Cardiac muscle cell (in vitro differentiated cells and primary cell): ENCODE results near the gene ZFP69B. TPM values are rescaled to one million over a fixed set of nuclear protein-coding genes. Genes with fewer than 3 reads are reported as not detected.
"Not testable (repeated sequence)": the region's sequence is repeated elsewhere in the genome, so short reads cannot be mapped to it uniquely, and the experiment has no call there.

ENCODE experiments used
- DNase-seq, 2 donors: peaks; one replicate each; pipeline versions ENCODE4 v3.0.0 to v3.0.0-alpha.2; 2010 to 2017; ENCODE audit warnings: low read depth in 1 of 2, low spot score in 1 of 2
- H3K27ac ChIP-seq: fragments of 200-600 bp; sonication (generic); 2 replicates; pipeline ENCODE4 v1.5.1; 2016
- H3K27me3 ChIP-seq: fragments of 200-600 bp; sonication (generic); 2 replicates; pipeline ENCODE4 v1.6.0; 2016; ENCODE audit warnings: control low read depth
- H3K36me3 ChIP-seq: fragments of 200-600 bp; sonication (generic); 2 replicates; pipeline ENCODE4 v1.5.1; 2016; ENCODE audit warnings: control low read depth
- H3K4me1 ChIP-seq: fragments of 200-600 bp; sonication (generic); 2 replicates; pipeline ENCODE4 v1.8.1; 2017; ENCODE audit warnings: low read depth, mild to moderate bottlenecking, mixed run types
- H3K4me3 ChIP-seq: fragments of 200-600 bp; sonication (generic); 2 replicates; pipeline ENCODE4 v1.5.1; 2016; ENCODE audit warnings: mild to moderate bottlenecking
- H3K9me3 ChIP-seq: fragments of 200-600 bp; sonication (generic); 2 replicates; pipeline ENCODE4 v1.5.1; 2017; ENCODE audit warnings: low read depth, mild to moderate bottlenecking, control low read depth
- CTCF ChIP-seq: IDR thresholded peaks from 2 replicates; pipeline ENCODE4 v1.5.1; 2012; ENCODE audit warnings: low read depth, mild to moderate bottlenecking, low read length
- polyA plus RNA-seq: library from polyadenylated mRNA; unstranded; fragments of >200 nt; fragmentation: Nextera tagmentation; extraction: Ambion mirVana; gene quantifications from 2 replicates; pipeline ENCODE4 v1.2.1, GENCODE V29; 2016
- total RNA-seq: library from RNA; depleted of rRNA; stranded (reverse); fragments of >200 nt; gene quantifications from 2 replicates; pipeline ENCODE4 v1.2.3, GENCODE V29; 2016

ZFP69B gene
- total and polyA plus RNA-seq, 2 experiments from 2014 or later = 2.7 to 3.7 TPM

GRCh38 chr1:40478276-40478675 is 28.0 kb downstream of the ZFP69B start:
- Histone ChIP-seq H3K4me3 (peak overlapping the region; percentile 93), H3K27ac (no peak overlapping the region), H3K4me1 (no peaks in the 10 kb centered on the region), H3K36me3 (no peaks in the 10 kb centered on the region), H3K27me3 (no peaks in the 10 kb centered on the region), H3K9me3 (no peaks in the 10 kb centered on the region)
- TF ChIP-seq CTCF = no peak
- DNase-seq = no peak

- H3K36me3 ChIP-seq = no peaks in the 10 kb centered on the region
- no peak for TF ChIP-seq CTCF
- H3K27me3 ChIP-seq = no peaks in the 10 kb centered on the region
- no peaks in the 10 kb centered on the region for H3K9me3 ChIP-seq
- no peaks in the 10 kb centered on the region for H3K4me1 ChIP-seq
- no peak overlapping the region for H3K27ac ChIP-seq
- no peak for DNase-seq
- H3K4me3 ChIP-seq = no peak overlapping the region
Measured at GRCh38 chr1:40479156-40479555, 28.9 kb downstream of the ZFP69B start.

- H3K4me3 ChIP-seq = no peak overlapping the region
- peaks cover 17% of the 10 kb centered on the region for H3K36me3 ChIP-seq
- no peak for TF ChIP-seq CTCF
- no peaks in the 10 kb centered on the region for H3K27me3 ChIP-seq
- H3K4me1 ChIP-seq = no peaks in the 10 kb centered on the region
- H3K27ac ChIP-seq = no peak overlapping the region
- no peak for DNase-seq
- H3K9me3 ChIP-seq = no peaks in the 10 kb centered on the region
Measured at GRCh38 chr1:40495315-40495903, 45.1 kb downstream of the ZFP69B start.

GRCh38 chr1:40502651-40503050 is 52.4 kb downstream of the ZFP69B start:
- not testable (repeated sequence) for H3K4me3 ChIP-seq, H3K27me3 ChIP-seq, H3K4me1 ChIP-seq, H3K36me3 ChIP-seq, H3K9me3 ChIP-seq, DNase-seq, H3K27ac ChIP-seq

- Histone ChIP-seq H3K36me3 (no peaks in the 10 kb centered on the region), H3K9me3 (no peaks in the 10 kb centered on the region), H3K27ac (no peak overlapping the region), H3K4me1 (peaks cover 4% of the 10 kb centered on the region), H3K27me3 (no peaks in the 10 kb centered on the region), H3K4me3 (peak overlapping the region; percentile 58)
- TF ChIP-seq CTCF = no peak
- DNase-seq = no peak
Measured at GRCh38 chr1:40507973-40508372, 57.7 kb downstream of the ZFP69B start.

- DNase-seq = peak; percentile 81 to 85
- peak within 1 kb of the TSS; percentile 58 for H3K4me3 ChIP-seq
- no peaks in the 10 kb centered on the region for H3K27me3 ChIP-seq
- no peak for TF ChIP-seq CTCF
- peaks cover 4% of the 10 kb centered on the region for H3K4me1 ChIP-seq
- H3K27ac ChIP-seq = peak within 1 kb of the TSS; percentile 31
- no peaks in the 10 kb centered on the region for H3K9me3 ChIP-seq
- H3K36me3 ChIP-seq = no peaks in the 10 kb centered on the region
Measured at GRCh38 chr1:40508375-40509341, 58.4 kb downstream of the ZFP69B start, which contains the start of gene EXO5. Gene EXO5, plus strand, starts transcription at chr1:40508767. Its CDS starts 5,778 bp downstream, at chr1:40514545.
